PC-3 (cell line): Measurements from ENCODE around the gene TMUB1. TPM values are rescaled to one million over a fixed set of nuclear protein-coding genes. Genes with fewer than 3 reads are reported as not detected.

ENCODE experiments used
- ATAC-seq: fragments of 200-7000 bp; cut with Tn5 transposase; 2 replicates; pipeline ENCODE4 v1.9.1; 2020; ENCODE audit warnings: mild to moderate bottlenecking, moderate library complexity
- BruUV-seq: library from RNA; stranded (reverse); fragments of 400-500 nt; replicated peaks from 2 replicates; lab custom pipeline; 2021; lab: Mats Ljungman, UMichigan
- CTCF ChIA-PET: fragments of 300-600 bp; sonication (Branson Sonifier 250); formaldehyde crosslinking; loops from one replicate; lab custom pipeline; 2022; ENCODE audit warnings: antibody characterized with exemption; lab: Charles Lee
- POLR2A ChIA-PET: fragments of 300-600 bp; sonication (Branson Sonifier 250); formaldehyde crosslinking; loops from one replicate; lab custom pipeline; 2022; ENCODE audit warnings: antibody characterized with exemption; ENCODE audit not compliant: unreplicated experiment; lab: Charles Lee
- DNase-seq: peaks from one replicate; pipeline ENCODE4 v3.0.0-alpha.2; 2015
- H2AFZ ChIP-seq: fragments of 300-600 bp; sonication (generic); 2 replicates; pipeline ENCODE4 v1.6.0; 2016; ENCODE audit warnings: antibody characterized with exemption, low read length
- H3F3A ChIP-seq: fragments of 300-600 bp; sonication (generic); one replicate; pipeline ENCODE4 v1.6.0; 2017; ENCODE audit warnings: antibody characterized with exemption, low read length, control low read depth, mild to moderate bottlenecking; ENCODE audit not compliant: unreplicated experiment
- H3K27ac ChIP-seq: fragments of 300-600 bp; sonication (generic); 2 replicates; pipeline ENCODE4 v1.5.1; 2016; ENCODE audit warnings: mild to moderate bottlenecking, low read length
- H3K27me3 ChIP-seq: fragments of 300-600 bp; sonication (generic); 2 replicates; pipeline ENCODE4 v1.6.1; 2016; ENCODE audit warnings: low read length, mixed read lengths
- H3K36me3 ChIP-seq: fragments of 300-600 bp; sonication (generic); 2 replicates; pipeline ENCODE4 v1.6.1; 2016; ENCODE audit warnings: low read depth, mixed run types, low read length, mixed read lengths
- H3K4me1 ChIP-seq: fragments of 300-600 bp; sonication (generic); 2 replicates; pipeline ENCODE4 v1.5.1; 2016; ENCODE audit warnings: low read length; ENCODE audit not compliant: insufficient read depth
- H3K4me2 ChIP-seq: fragments of 300-600 bp; sonication (generic); 2 replicates; pipeline ENCODE4 v1.6.0; 2016; ENCODE audit warnings: low read length
- H3K4me3 ChIP-seq: fragments of 300-600 bp; sonication (generic); 2 replicates; pipeline ENCODE4 v1.5.1; 2016; ENCODE audit warnings: mild to moderate bottlenecking, low read length, mixed read lengths
- H3K79me2 ChIP-seq: fragments of 300-600 bp; sonication (generic); 2 replicates; pipeline ENCODE4 v1.6.1; 2017; ENCODE audit warnings: low read length, mixed read lengths
- H3K9ac ChIP-seq: fragments of 300-600 bp; sonication (generic); 2 replicates; pipeline ENCODE4 v1.6.0; 2016; ENCODE audit warnings: mild to moderate bottlenecking, low read length
- H3K9me2 ChIP-seq: fragments of 300-600 bp; sonication (generic); replicated peaks from 2 replicates; pipeline ENCODE4 v1.6.1; 2016; ENCODE audit warnings: mixed run types, low read length, mixed read lengths
- H3K9me3 ChIP-seq: fragments of 300-600 bp; sonication (generic); 2 replicates; pipeline ENCODE4 v1.6.1; 2016; ENCODE audit warnings: low read length, mixed read lengths
- H4K20me1 ChIP-seq: fragments of 300-600 bp; sonication (generic); 2 replicates; pipeline ENCODE4 v1.6.1; 2016; ENCODE audit warnings: low read length, mixed read lengths
- CTCF ChIP-seq: fragments of 300-600 bp; sonication (generic); conservative IDR thresholded peaks from 2 replicates; pipeline ENCODE4 v1.5.1; 2017; ENCODE audit warnings: antibody characterized with exemption, low read depth, mild to moderate bottlenecking, low read length
- EZH2 ChIP-seq: fragments of 300-600 bp; sonication (generic); IDR thresholded peaks from one replicate; pipeline ENCODE4 v1.6.1; 2017; ENCODE audit warnings: antibody characterized with exemption, mild to moderate bottlenecking, low read length; ENCODE audit not compliant: unreplicated experiment
- EZH2phosphoT487 ChIP-seq: fragments of 300-600 bp; sonication (generic); IDR thresholded peaks from 2 replicates; pipeline ENCODE4 v1.6.1; 2018; ENCODE audit warnings: mild to moderate bottlenecking, antibody characterized with exemption, low read length, borderline replicate concordance
- intact Hi-C: fragments of 100-400 bp; cut with micrococcal nuclease; formaldehyde crosslinking; loops from 2 replicates; pipeline ENCODE4 v1.9.0; 2023
- total RNA-seq: library from RNA; depleted of rRNA; stranded (reverse); fragments of >200 nt; gene quantifications from 2 replicates; pipeline ENCODE4 v1.2.3, GENCODE V29; 2014

The TMUB1 gene
- total RNA-seq, 1 experiment from 2014 or later: 52.1 TPM

DNA sequence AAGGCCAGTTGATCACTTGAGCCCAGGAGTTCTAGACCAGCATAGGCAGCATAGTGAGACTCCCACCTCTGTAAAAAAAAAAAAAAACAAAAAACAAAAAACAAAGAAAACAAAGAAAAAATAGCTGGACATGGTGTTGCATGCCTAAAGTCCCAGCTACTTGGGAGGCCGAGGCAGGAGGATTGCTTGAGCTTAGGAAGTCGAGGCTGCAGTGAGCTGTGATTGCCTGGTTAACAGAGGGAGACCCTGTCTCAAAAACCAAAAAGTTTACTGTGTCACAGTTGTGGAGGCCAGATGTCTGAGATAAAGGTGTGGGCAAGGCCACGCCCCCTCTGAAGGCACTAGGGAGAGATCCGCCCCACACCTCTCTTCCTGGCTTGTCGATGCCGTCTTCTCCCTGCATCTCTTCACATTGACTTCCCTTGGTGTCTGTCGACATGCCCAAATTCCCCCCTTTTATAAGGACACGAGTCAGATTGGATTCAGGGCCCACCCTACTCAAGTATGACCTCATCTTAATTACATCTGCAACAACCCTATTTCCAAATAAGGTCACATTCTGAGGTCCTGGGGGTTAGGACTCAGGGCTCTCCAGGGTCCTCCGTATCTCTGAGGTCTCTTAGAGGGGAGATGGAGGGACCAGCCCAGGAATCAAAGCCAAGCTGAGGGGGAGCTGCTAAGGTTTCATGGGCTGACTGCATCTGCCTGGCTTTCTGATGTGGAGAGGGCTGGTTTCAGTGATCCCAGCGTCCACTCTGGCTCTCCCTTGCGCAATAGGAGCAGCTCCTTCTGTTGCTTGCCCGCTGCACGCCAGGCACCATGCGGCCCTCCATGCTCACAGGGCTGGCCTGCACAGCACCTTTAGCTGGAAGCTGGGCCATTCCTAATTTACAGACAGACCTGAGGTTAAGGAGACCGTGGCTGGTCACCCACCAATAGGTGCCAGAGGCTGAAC, 26.1 kb upstream of the TMUB1 start:
- Histone ChIP-seq H3K79me2 (peaks cover 29% of the 10 kb centered on the region), H3K9me3 (no peaks in the 10 kb centered on the region), H3K4me1 (peaks cover 16% of the 10 kb centered on the region), H4K20me1 (peaks cover 11% of the 10 kb centered on the region; the same call in 1 of the 2 replicates), H3K27me3 (no peaks in the 10 kb centered on the region), H3K9me2 (no peaks in the 10 kb centered on the region), H3K9ac (no peak overlapping the region), H3F3A (peaks cover 7% of the 10 kb centered on the region), H2AFZ (no peak overlapping the region), H3K4me3 (no peak overlapping the region), H3K4me2 (no peak overlapping the region), H3K27ac (no peak overlapping the region), H3K36me3 (no peaks in the 10 kb centered on the region)
- DNase-seq (no peak), ATAC-seq (no peak)
- BruUV-seq: no TSS peak
- intact Hi-C loops: loop anchor here (5.0 to 10.0 kb wide), 3 partner anchors 32 to 212 kb away; partner anchors contain the start of gene KCNH2
- ChIA-PET POLR2A (no interaction called here), CTCF (interaction anchor here (0.6 kb wide), 2 partner anchors 32 to 38 kb away, joined by 3 to 6 read pairs; no protein-coding TSS in a partner anchor)
- no peak for TF ChIP-seq EZH2
- TF ChIP-seq EZH2phosphoT487: no peak
- TF ChIP-seq CTCF: no peak

- Histone ChIP-seq H2AFZ (no peak overlapping the region), H3K4me2 (no peak overlapping the region), H3K9me3 (no peaks in the 10 kb centered on the region), H3K79me2 (peaks cover 38% of the 10 kb centered on the region), H3K9me2 (no peaks in the 10 kb centered on the region), H3K27me3 (no peaks in the 10 kb centered on the region), H4K20me1 (peaks cover 5% of the 10 kb centered on the region; the same call in 1 of the 2 replicates), H3K9ac (no peak overlapping the region), H3K27ac (no peak overlapping the region), H3K36me3 (no peaks in the 10 kb centered on the region), H3K4me1 (peaks cover 2% of the 10 kb centered on the region), H3F3A (no peaks in the 10 kb centered on the region), H3K4me3 (no peak overlapping the region)
- ChIA-PET POLR2A (no interaction called here), CTCF (no interaction called here)
- DNase-seq (no peak), ATAC-seq (no peak)
- no peak for TF ChIP-seq CTCF
- no peak for TF ChIP-seq EZH2
- TF ChIP-seq EZH2phosphoT487: no peak
- intact Hi-C loops: no loop called here
- no TSS peak for BruUV-seq
These were observed 24.6 kb upstream of the TMUB1 start for GRCh38 chr7:151107882-151108281.
